Sigmoid colon (tissue), 7 donors: ENCODE data around the gene DHX29. TPM values are rescaled to one million over a fixed set of nuclear protein-coding genes. Genes with fewer than 3 reads are reported as not detected.

ENCODE experiments used
- DNase-seq: peaks from one replicate; pipeline ENCODE4 v3.0.0-alpha.2; 2019
- H3K27ac ChIP-seq, 4 donors: fragments of 200-600 bp; sonication (generic); one replicate each; pipeline ENCODE4 v1.5.1; 2016 to 2019; ENCODE audit warnings: mild to moderate bottlenecking in 1 of 4
- H3K27me3 ChIP-seq, 3 donors: fragments of 200-600 bp; sonication (generic); one replicate each; pipeline ENCODE4 v1.5.1; 2019; ENCODE audit warnings: mild to moderate bottlenecking in 1 of 3
- H3K36me3 ChIP-seq, 4 donors: fragments of 200-600 bp; sonication (generic); one replicate each; pipeline ENCODE4 v1.5.1; 2016 to 2019
- H3K4me1 ChIP-seq, 4 donors: fragments of 200-600 bp; sonication (generic); one replicate each; pipeline ENCODE4 v1.5.1; 2017 to 2019
- H3K4me3 ChIP-seq, 4 donors: fragments of 200-600 bp; sonication (generic); one replicate each; pipeline ENCODE4 v1.5.1; 2017 to 2019; ENCODE audit warnings: mild to moderate bottlenecking in 2 of 4, moderate library complexity in 1 of 4
- H3K9me3 ChIP-seq, 4 donors: fragments of 200-600 bp in 3 of 4; sonication (generic) in 3 of 4; one replicate each; pipeline versions ENCODE4 v1.5.1 to v1.6.1; 2013 to 2019
- CTCF ChIP-seq, 4 experiments: fragments of 450-650 bp in 3 of 4; fragments of 200-600 bp in 1 of 4; IDR thresholded peaks; one replicate each; pipeline ENCODE4 v1.5.1; 2016 to 2019; ENCODE audit warnings: antibody characterized with exemption in 4 of 4, mild to moderate bottlenecking in 3 of 4, moderate library complexity in 2 of 4
- EP300 ChIP-seq, 4 donors: sonication (generic); formaldehyde crosslinking; IDR thresholded peaks; one replicate each; pipeline ENCODE4 v1.6.1; 2017; ENCODE audit warnings: antibody characterized with exemption in 4 of 4
- POLR2A ChIP-seq, 2 donors: fragments of 450-650 bp; IDR thresholded peaks; one replicate each; pipeline ENCODE4 v1.6.1; 2016; ENCODE audit warnings: antibody characterized with exemption in 2 of 2, mild to moderate bottlenecking in 2 of 2, moderate library complexity in 2 of 2
- POLR2AphosphoS5 ChIP-seq, 4 donors: sonication (generic); formaldehyde crosslinking; IDR thresholded peaks; one replicate each; pipeline ENCODE4 v1.6.1; 2017; ENCODE audit warnings: antibody characterized with exemption in 4 of 4
- WGBS, 2 donors: extraction: QIAGEN DNeasy Blood & Tissue Kit; methylation state at CpG; one replicate each; pipeline ENCODE4 v1.1.7; 2013; 5-methylcytosine and 5-hydroxymethylcytosine counted together
- intact Hi-C: fragments of 100-400 bp; cut with DNase I; formaldehyde crosslinking; loops from one replicate; pipeline ENCODE4 v1.15.1; 2023
- polyA plus RNA-seq, 3 donors: library from polyadenylated mRNA; stranded (reverse); fragments of 200-250 nt; gene quantifications; one replicate each; pipeline ENCODE4 v1.2.3, GENCODE V29; 2013
- total RNA-seq, 4 donors: library from RNA; depleted of rRNA; stranded (reverse); fragments of >200 nt; gene quantifications; one replicate each; pipeline ENCODE4 v1.1.0, GENCODE V29; 2016
- donor health status: healthy with polysubstance abuse.
- donor health status: Bipolar disorder and iron deficiency.
- donor health status: healthy.

Gene DHX29
- total and polyA plus RNA-seq, 7 donors, result 7.6 to 34.2 (median 28.8) TPM

- Histone ChIP-seq H3K27me3 (no peaks in the 10 kb centered on the region), H3K36me3 (no peaks in the 10 kb centered on the region), H3K27ac (no peak overlapping the region), H3K4me3 (no peak overlapping the region), H3K4me1 (no peaks in the 10 kb centered on the region), H3K9me3 (no peaks in the 10 kb centered on the region)
- intact Hi-C loops, result no loop called here
- 59 to 68% methylated on average over 2 of the region's 2 CpGs for whole genome bisulfite sequencing, 2 donors
- no peak for DNase-seq
- no peak for TF ChIP-seq CTCF (IDR thresholded peaks at IDR 0.05)
- TF ChIP-seq EP300 (IDR thresholded peaks at IDR 0.05), result no peak
- no peak for TF ChIP-seq POLR2AphosphoS5 (IDR thresholded peaks at IDR 0.05)
- TF ChIP-seq POLR2A (IDR thresholded peaks at IDR 0.05), result no peak
Observed at GRCh38 chr5:55211184-55211874, 96.2 kb downstream of the DHX29 start.

Other genes starting within 250 kb of the DHX29 start
- gene GZMA, start 205.0 kb downstream of the DHX29 start, total RNA-seq, result 1 to 10 TPM in 1 of 4 donors, not detected in 3; 1.1 TPM
- 10 to 100 TPM in 1 of 3 donors, 1 to 10 TPM in 2; 4.2 to 15.0 (median 8.0) TPM for gene GZMA, start 205.0 kb downstream of the DHX29 start, polyA plus RNA-seq
- gene GPX8, start 147.5 kb downstream of the DHX29 start, total RNA-seq, result 10 to 100 TPM; 14.2 to 20.8 (median 16.2) TPM
- 1 to 10 TPM; 1.8 to 8.9 (median 7.2) TPM for gene GPX8, start 147.5 kb downstream of the DHX29 start, polyA plus RNA-seq
- not detected for gene CDC20B, start 134.5 kb downstream of the DHX29 start, total RNA-seq
- not detected for gene CDC20B, start 134.5 kb downstream of the DHX29 start, polyA plus RNA-seq
- gene MCIDAS, start 80.4 kb downstream of the DHX29 start, total RNA-seq, result not detected
- 1 to 10 TPM in 1 of 3 donors, under 1 TPM in 1, not detected in 1; 0.15 to 3.6 TPM for gene MCIDAS, start 80.4 kb downstream of the DHX29 start, polyA plus RNA-seq
- not detected for gene CCNO, start 74.1 kb downstream of the DHX29 start, total RNA-seq
- 1 to 10 TPM in 1 of 3 donors, not detected in 2; 2.0 TPM for gene CCNO, start 74.1 kb downstream of the DHX29 start, polyA plus RNA-seq
- 10 to 100 TPM; 59.0 to 76.7 (median 66.6) TPM for gene MTREX, start 295 bp upstream of the DHX29 start, total RNA-seq
- 10 to 100 TPM; 11.3 to 20.6 (median 15.0) TPM for gene MTREX, start 295 bp upstream of the DHX29 start, polyA plus RNA-seq
- gene PLPP1, start 227.3 kb upstream of the DHX29 start, total RNA-seq, result 100 to 1,000 TPM; 264 to 355 (median 310) TPM
- gene PLPP1, start 227.3 kb upstream of the DHX29 start, polyA plus RNA-seq, result 10 to 100 TPM; 44.2 to 84.3 (median 47.4) TPM